GM06990 (cell line): ENCODE results near the gene PACRG.

ENCODE experiments used
- DNase-seq: peaks from one replicate; pipeline ENCODE4 v3.0.0-alpha.2; 2011; ENCODE audit not compliant: insufficient read length; ENCODE audit errors: extremely low read depth
- H3K27me3 ChIP-seq: replicated peaks from 2 replicates; pipeline ENCODE4 v1.6.0; 2011; ENCODE audit warnings: low read length; ENCODE audit not compliant: control insufficient read depth, insufficient read depth
- H3K36me3 ChIP-seq: 2 replicates; pipeline ENCODE4 v1.5.1; 2011; ENCODE audit warnings: low read length; ENCODE audit not compliant: control insufficient read depth, insufficient read depth
- H3K4me3 ChIP-seq: replicated peaks from 2 replicates; pipeline ENCODE4 v1.5.1; 2011; ENCODE audit warnings: low read depth, mild to moderate bottlenecking, control low read depth, low read length
- CTCF ChIP-seq: IDR thresholded peaks from 2 replicates; pipeline ENCODE4 v1.5.1; 2011; ENCODE audit warnings: low read length, control low read depth, mild to moderate bottlenecking, inconsistent platforms; ENCODE audit not compliant: insufficient read depth, poor library complexity, severe bottlenecking

PACRG gene

GRCh38 chr6:163165922-163166321 is 438.1 kb downstream of the PACRG start:
- Histone ChIP-seq H3K27me3 (no peaks in the 10 kb centered on the region), H3K36me3 (no peaks in the 10 kb centered on the region), H3K4me3 (no peak overlapping the region)
- TF ChIP-seq CTCF = no peak
- no peak for DNase-seq

- no peak overlapping the region for H3K4me3 ChIP-seq
- DNase-seq = no peak
- no peak for TF ChIP-seq CTCF
- H3K36me3 ChIP-seq = no peaks in the 10 kb centered on the region
- H3K27me3 ChIP-seq = no peaks in the 10 kb centered on the region
These were observed 438.7 kb downstream of the PACRG start for GRCh38 chr6:163166507-163166906.

- H3K4me3 ChIP-seq = no peak overlapping the region
These were observed 441.7 kb downstream of the PACRG start for GRCh38 chr6:163169521-163169920.

GRCh38 chr6:163170294-163170883 is 442.6 kb downstream of the PACRG start:
- peak; percentile 68 for TF ChIP-seq CTCF
- DNase-seq = no peak

More at GRCh38 chr6:163169521-163169920, 441.7 kb downstream of the PACRG start:
- DNase-seq = no peak
- Histone ChIP-seq H3K36me3 (no peaks in the 10 kb centered on the region), H3K27me3 (no peaks in the 10 kb centered on the region)
- no peak for TF ChIP-seq CTCF

GRCh38 chr6:163173741-163174140 is 446.0 kb downstream of the PACRG start:
- no peak for DNase-seq
- no peak for TF ChIP-seq CTCF
- H3K36me3 ChIP-seq = no peaks in the 10 kb centered on the region
- no peak overlapping the region for H3K4me3 ChIP-seq
- H3K27me3 ChIP-seq = no peaks in the 10 kb centered on the region

More at GRCh38 chr6:163170294-163170883, 442.6 kb downstream of the PACRG start:
- Histone ChIP-seq H3K36me3 (no peaks in the 10 kb centered on the region), H3K27me3 (no peaks in the 10 kb centered on the region), H3K4me3 (no peak overlapping the region)

GRCh38 chr6:163175301-163175700 is 447.5 kb downstream of the PACRG start:
- H3K27me3 ChIP-seq = no peaks in the 10 kb centered on the region
- no peaks in the 10 kb centered on the region for H3K36me3 ChIP-seq
- no peak overlapping the region for H3K4me3 ChIP-seq
- no peak for DNase-seq
- TF ChIP-seq CTCF = no peak
